K562 (cell line): Measurements from ENCODE around the gene RSU1. TPM values are rescaled to one million over a fixed set of nuclear protein-coding genes. Genes with fewer than 3 reads are reported as not detected.

Experiments used
- ATAC-seq: fragments of 200-7000 bp; cut with Tn5 transposase; 3 replicates; pipeline ENCODE4 v1.9.1; 2020; ENCODE audit warnings: moderate library complexity
- BruUV-seq: library from RNA; stranded (reverse); fragments of 400-500 nt; replicated peaks from 2 replicates; lab custom pipeline; 2021; lab: Mats Ljungman, UMichigan
- CTCF ChIA-PET: fragments of 300-600 bp; formaldehyde crosslinking; extraction: SDS; loops from one replicate; lab custom pipeline; 2021; ENCODE audit warnings: low intra/inter-chr PET ratio; lab: Yijun Ruan, JAX
- POLR2A ChIA-PET: fragments of 300-600, 350-650 bp; sonication (Branson Sonifier 250); formaldehyde crosslinking; extraction: SDS; loops from one replicate; lab custom pipeline; 2021; ENCODE audit warnings: antibody characterized with exemption, inconsistent platforms; lab: Yijun Ruan, JAX
- DNase-seq, 4 experiments: peaks; one replicate each; pipeline versions ENCODE4 v3.0.0 to v3.0.0-alpha.2; 2011 to 2018; ENCODE audit warnings: low spot score in 3 of 4, mixed read lengths in 3 of 4; ENCODE audit errors: extremely low read depth in 1 of 4
- FAIRE-seq: peaks from 2 replicates; lab custom pipeline; 2011; peaks lifted over from hg19 to GRCh38; lab: Jason Lieb, UNC
- H2AFZ ChIP-seq: 2 replicates; pipeline ENCODE4 v1.6.0; 2011; ENCODE audit warnings: low read depth, low read length, control low read depth, inconsistent platforms
- H3K27ac ChIP-seq: fragments of 200-600 bp; 3 replicates; pipeline ENCODE4 v1.8.0; 2011; ENCODE audit warnings: low read depth, mild to moderate bottlenecking, control low read depth, inconsistent platforms, low read length, moderate library complexity, mixed read lengths; ENCODE audit errors: extremely low read depth
- H3K27me3 ChIP-seq, 2 experiments: fragments of 300-600 bp in 1 of 2; 2 replicates in 1 of 2; 3 replicates in 1 of 2; pipeline versions ENCODE4 v1.6.0 to v1.8.0; 2011; ENCODE audit warnings: inconsistent platforms in 2 of 2, low read length in 2 of 2, mild to moderate bottlenecking in 1 of 2, mixed read lengths in 1 of 2, moderate library complexity in 1 of 2; ENCODE audit not compliant: control insufficient read depth in 2 of 2, insufficient read depth in 2 of 2
- H3K36me3 ChIP-seq: fragments of 300-600 bp; 3 replicates; pipeline ENCODE4 v1.8.0; 2011; ENCODE audit warnings: mild to moderate bottlenecking, low read length, inconsistent platforms; ENCODE audit not compliant: control insufficient read depth, insufficient read depth
- H3K4me1 ChIP-seq, 2 experiments: fragments of 200-600 bp in 1 of 2; replicated peaks in 1 of 2; 2 replicates in 1 of 2; 3 replicates in 1 of 2; pipeline versions ENCODE4 v1.5.1 to v1.8.0; 2011; ENCODE audit warnings: inconsistent platforms in 2 of 2, low read length in 2 of 2, mild to moderate bottlenecking in 1 of 2, mixed read lengths in 1 of 2, moderate library complexity in 1 of 2; ENCODE audit not compliant: control insufficient read depth in 2 of 2, insufficient read depth in 2 of 2
- H3K4me2 ChIP-seq: 2 replicates; pipeline ENCODE4 v1.6.1; 2011; ENCODE audit warnings: low read length, control low read depth, inconsistent platforms, mixed read lengths; ENCODE audit not compliant: insufficient read depth
- H3K4me3 ChIP-seq: fragments of 200-600 bp; sonication (generic), shearing (Covaris generic); 2 replicates; pipeline ENCODE4 v1.5.1; 2016; ENCODE audit warnings: control low read depth, inconsistent platforms
- H3K79me2 ChIP-seq: fragments of 200-600 bp; 3 replicates; pipeline ENCODE4 v1.8.0; 2011; ENCODE audit warnings: low read length, inconsistent platforms; ENCODE audit not compliant: control insufficient read depth, insufficient read depth
- H3K9ac ChIP-seq, 2 experiments: 2 replicates each; pipeline versions ENCODE4 v1.6.0 to v1.6.1; 2011; ENCODE audit warnings: low read depth in 2 of 2, low read length in 2 of 2, control low read depth in 1 of 2, inconsistent platforms in 1 of 2, mild to moderate bottlenecking in 1 of 2, mixed read lengths in 1 of 2; ENCODE audit not compliant: insufficient read depth in 1 of 2
- H3K9me1 ChIP-seq: one replicate; pipeline ENCODE4 v1.6.0; 2011; ENCODE audit warnings: inconsistent platforms, mild to moderate bottlenecking, low read length, moderate library complexity; ENCODE audit not compliant: control insufficient read depth, insufficient read depth
- H3K9me3 ChIP-seq: replicated peaks from 2 replicates; pipeline ENCODE4 v1.5.1; 2011; ENCODE audit warnings: low read depth, low read length, inconsistent platforms; ENCODE audit not compliant: control insufficient read depth, insufficient read depth
- H4K20me1 ChIP-seq: replicated peaks from 2 replicates; pipeline ENCODE4 v1.6.1; 2011; ENCODE audit warnings: low read length, inconsistent platforms, mixed read lengths; ENCODE audit not compliant: control insufficient read depth, insufficient read depth
- CBX5 ChIP-seq: IDR thresholded peaks from 2 replicates; pipeline ENCODE4 v1.6.1; 2014; ENCODE audit warnings: low read depth, borderline replicate concordance
- MYC ChIP-seq, 2 experiments: fragments of 250-450 bp in 1 of 2; sonication (Bioruptor Pico) in 1 of 2; IDR thresholded peaks; 2 replicates each; pipeline versions ENCODE4 v1.5.1 to v1.6.1; 2012 to 2021; ENCODE audit warnings: low read depth in 2 of 2, borderline replicate concordance in 1 of 2, improper control_type of control experiment in 1 of 2, low read length in 1 of 2, mild to moderate bottlenecking in 1 of 2, moderate library complexity in 1 of 2
- MYNN ChIP-seq, 2 experiments: sonication (generic); formaldehyde crosslinking in 1 of 2; IDR thresholded peaks; 2 replicates each; pipeline versions ENCODE4 v1.5.0 to v1.6.1; 2016 to 2020; ENCODE audit warnings: antibody characterized with exemption in 1 of 2, missing genetic modification reagents in 1 of 2
- POLR2H ChIP-seq: IDR thresholded peaks from 2 replicates; pipeline ENCODE4 v1.6.1; 2016; ENCODE audit warnings: missing genetic modification characterization, low read depth, mild to moderate bottlenecking, control low read depth, missing compliant biosample characterization, moderate library complexity
- SNAPC5 ChIP-seq: fragments of 250-450 bp; sonication (Bioruptor Pico); IDR thresholded peaks from 2 replicates; pipeline ENCODE4 v1.8.0; 2021; ENCODE audit warnings: moderate library complexity, mild to moderate bottlenecking, inconsistent platforms
- ZNF124 ChIP-seq: sonication (generic); formaldehyde crosslinking; IDR thresholded peaks from 2 replicates; pipeline ENCODE4 v1.8.1; 2022; ENCODE audit warnings: missing genetic modification reagents
- ZNF561 ChIP-seq: fragments of 450-650 bp; formaldehyde crosslinking; conservative IDR thresholded peaks from 2 replicates; pipeline ENCODE4 v1.4.0; 2020; ENCODE audit warnings: mild to moderate bottlenecking, moderate library complexity
- ZNF584 ChIP-seq: fragments of 200-800 bp; sonication (Bioruptor generic); IDR thresholded peaks from 2 replicates; pipeline ENCODE4 v1.6.1; 2016; ENCODE audit warnings: low read depth, mild to moderate bottlenecking, missing genetic modification characterization, missing compliant biosample characterization
- WGBS: fragments of 100-300 bp; shearing (Covaris generic); methylation state at CpG from one replicate; pipeline ENCODE4 v1.1.6; 2016; ENCODE audit warnings: low coverage, mixed read lengths; ENCODE audit not compliant: insufficient coverage; ENCODE audit errors: missing lambda C conversion rate; 5-methylcytosine and 5-hydroxymethylcytosine counted together
- in situ Hi-C: fragments of 300-500 bp; cut with MboI; formaldehyde crosslinking; loops from 4 replicates; pipeline ENCODE4 v1.15.0; 2018; ENCODE audit warnings: inconsistent platforms, mixed read lengths
- intact Hi-C: fragments of 100-400 bp; cut with micrococcal nuclease; formaldehyde crosslinking; loops from 2 replicates; pipeline ENCODE4 v1.14.2; 2022
- polyA plus RNA-seq, 8 experiments: library from polyadenylated mRNA; depleted of rRNA in 4 of 8; stranded (reverse) in 5 of 8; unstranded in 3 of 8; fragments of >200 nt; fragmentation: Nextera tagmentation in 2 of 8; fragmentation: Illumina TruSeq in 1 of 8; extraction: Ambion mirVana in 2 of 8; extraction: Trizol in 1 of 8; gene quantifications; 2 replicates each; pipeline versions ENCODE4 v1.2.1 to v1.2.3, GENCODE V29; 2011 to 2014; ENCODE audit warnings: inconsistent platforms in 1 of 8, missing spikeins in 1 of 8
- total RNA-seq, 7 experiments: library from RNA; depleted of rRNA in 6 of 7; stranded (reverse); fragments of >200 nt in 6 of 7; fragmentation: Illumina TruSeq in 2 of 7; extraction: Trizol in 2 of 7; gene quantifications; 2 replicates each; pipeline versions ENCODE4 v1.2.1 to v1.2.3, GENCODE V29; 2011 to 2021; ENCODE audit warnings: low replicate concordance in 1 of 7

RSU1 gene
- total and polyA plus RNA-seq, 9 of the 15 experiments (the other 6 are each of a cell fraction or from before 2014, with no cell fraction given) = 18.8 to 67.3 (median 31.5) TPM

GRCh38 chr10:16794005-16794404 is 23.2 kb downstream of the RSU1 start:
- POLR2A ChIA-PET = interaction anchor here (1.4 kb wide), 1 partner anchor 23 kb away, joined by 4 read pairs; the partner anchor contains the start of gene RSU1
- intact Hi-C loops (no loop called here), in situ Hi-C loops (loop anchor here (25.0 kb wide), 1 partner anchor 1357 kb away; no protein-coding TSS in a partner anchor)
- Histone ChIP-seq H3K4me3 (no peak overlapping the region), H3K79me2 (no peaks in the 10 kb centered on the region), H3K27ac (no peak overlapping the region), H2AFZ (no peak overlapping the region), H3K36me3 (no peaks in the 10 kb centered on the region), H3K9me1 (no peaks in the 10 kb centered on the region), H3K4me2 (no peak overlapping the region), H3K4me1 (no peaks in the 10 kb centered on the region), H3K27me3 (no peaks in the 10 kb centered on the region), H3K9ac (no peak overlapping the region), H4K20me1 (no peaks in the 10 kb centered on the region), H3K9me3 (no peaks in the 10 kb centered on the region)
- ATAC-seq (no peak), FAIRE-seq (no peak), DNase-seq (no peak)
- no peak for TF ChIP-seq ZNF561
- TF ChIP-seq SNAPC5 (CRISPR knock-in tag) = no peak
- TF ChIP-seq CBX5 = no peak
- no peak for TF ChIP-seq MYC (IDR thresholded peaks at IDR 0.05; ENCODE audit: low read depth, low read length)
- TF ChIP-seq MYC (CRISPR knock-in tag; IDR thresholded peaks at IDR 0.05; ENCODE audit: borderline replicate concordance, low read depth) = no peak
- no peak for TF ChIP-seq POLR2H
- no peak for TF ChIP-seq ZNF584 (CRISPR knock-in tag)
- no peak for TF ChIP-seq MYNN (IDR thresholded peaks at IDR 0.05)
- no peak for TF ChIP-seq MYNN (CRISPR knock-in tag; IDR thresholded peaks at IDR 0.05)
- TF ChIP-seq ZNF124 (CRISPR knock-in tag) = no peak
- no TSS peak for BruUV-seq
- 40% methylated on average over 1 of the region's 1 CpG for WGBS
- CTCF ChIA-PET = no interaction called here
